Trophoblast cell (in vitro differentiated cells and primary cell): ENCODE results near the gene REXO5.
"Not testable (repeated sequence)": the region's sequence is repeated elsewhere in the genome, so short reads cannot be mapped to it uniquely, and the experiment has no call there.

ENCODE experiments used
- DNase-seq, 2 donors: peaks; one replicate each; pipeline ENCODE4 v3.0.0-alpha.2; 2016
- H2AFZ ChIP-seq: 2 replicates; pipeline ENCODE4 v1.6.1; 2013; ENCODE audit warnings: low read length, moderate library complexity, mild to moderate bottlenecking; ENCODE audit not compliant: insufficient read depth, poor library complexity
- H2AK5ac ChIP-seq: 2 replicates; pipeline ENCODE4 v1.6.1; 2013; ENCODE audit warnings: mild to moderate bottlenecking, low read length
- H2BK120ac ChIP-seq: 2 replicates; pipeline ENCODE4 v1.6.1; 2013; ENCODE audit warnings: low read length, mild to moderate bottlenecking, moderate library complexity; ENCODE audit not compliant: insufficient read depth, poor library complexity
- H2BK12ac ChIP-seq: 2 replicates; pipeline ENCODE4 v1.6.1; 2013; ENCODE audit warnings: mild to moderate bottlenecking, low read length, moderate library complexity
- H2BK5ac ChIP-seq: 2 replicates; pipeline ENCODE4 v1.6.1; 2013; ENCODE audit warnings: low read length, low read depth, moderate library complexity, mild to moderate bottlenecking; ENCODE audit not compliant: poor library complexity
- H3K14ac ChIP-seq: 2 replicates; pipeline ENCODE4 v1.6.1; 2013; ENCODE audit warnings: mild to moderate bottlenecking, low read length
- H3K18ac ChIP-seq: 2 replicates; pipeline ENCODE4 v1.6.1; 2013; ENCODE audit warnings: mild to moderate bottlenecking, low read length
- H3K23ac ChIP-seq: 2 replicates; pipeline ENCODE4 v1.6.1; 2013; ENCODE audit warnings: low read length
- H3K27ac ChIP-seq: 2 replicates; pipeline ENCODE4 v1.5.1; 2013; ENCODE audit warnings: low read depth, mild to moderate bottlenecking, inconsistent platforms, low read length, moderate library complexity
- H3K27me3 ChIP-seq: 2 replicates; pipeline ENCODE4 v1.6.1; 2013; ENCODE audit warnings: inconsistent platforms, mild to moderate bottlenecking, low read length, moderate library complexity; ENCODE audit not compliant: insufficient read depth
- H3K36me3 ChIP-seq, 2 experiments: 1 replicate in 1 of 2; 2 replicates in 1 of 2; pipeline ENCODE4 v1.6.1; 2013; ENCODE audit warnings: low read length in 2 of 2, mild to moderate bottlenecking in 2 of 2, moderate library complexity in 1 of 2; ENCODE audit not compliant: insufficient read depth in 2 of 2, control insufficient read depth in 1 of 2
- H3K4ac ChIP-seq: 2 replicates; pipeline ENCODE4 v1.6.1; 2013; ENCODE audit warnings: low read depth, mild to moderate bottlenecking, low read length, moderate library complexity
- H3K4me1 ChIP-seq, 2 experiments: 1 replicate in 1 of 2; 2 replicates in 1 of 2; pipeline ENCODE4 v1.6.1; 2013; ENCODE audit warnings: low read length in 2 of 2, mild to moderate bottlenecking in 2 of 2, moderate library complexity in 1 of 2; ENCODE audit not compliant: insufficient read depth in 2 of 2, control insufficient read depth in 1 of 2
- H3K4me2 ChIP-seq: 2 replicates; pipeline ENCODE4 v1.6.1; 2013; ENCODE audit warnings: inconsistent platforms, mild to moderate bottlenecking, low read length, moderate library complexity
- H3K4me3 ChIP-seq: 2 replicates; pipeline ENCODE4 v1.5.1; 2013; ENCODE audit warnings: mild to moderate bottlenecking, low read depth, low read length, inconsistent platforms
- H3K79me1 ChIP-seq: one replicate; pipeline ENCODE4 v1.6.1; 2013; ENCODE audit warnings: low read length
- H3K79me2 ChIP-seq: 2 replicates; pipeline ENCODE4 v1.6.1; 2013; ENCODE audit warnings: low read length, mild to moderate bottlenecking; ENCODE audit not compliant: control insufficient read depth, insufficient read depth, poor library complexity
- H3K9ac ChIP-seq: 2 replicates; pipeline ENCODE4 v1.6.1; 2013; ENCODE audit warnings: mild to moderate bottlenecking, low read length
- H3K9me3 ChIP-seq: 2 replicates; pipeline ENCODE4 v1.6.1; 2013; ENCODE audit warnings: low read depth, mild to moderate bottlenecking, control low read depth, inconsistent platforms, low read length; ENCODE audit not compliant: insufficient read depth
- H4K12ac ChIP-seq: 2 replicates; pipeline ENCODE4 v1.6.1; 2013; ENCODE audit warnings: low read depth, mild to moderate bottlenecking, low read length, moderate library complexity
- H4K8ac ChIP-seq: 2 replicates; pipeline ENCODE4 v1.6.1; 2013; ENCODE audit warnings: low read depth, mild to moderate bottlenecking, low read length, moderate library complexity
- H4K91ac ChIP-seq: one replicate; pipeline ENCODE4 v1.6.1; 2013; ENCODE audit warnings: low read depth, mild to moderate bottlenecking, low read length, moderate library complexity
- WGBS: extraction: QIAGEN DNeasy Blood & Tissue Kit; methylation state at CpG from one replicate; pipeline ENCODE4 v1.1.7; 2013; ENCODE audit warnings: missing lambda C conversion rate; ENCODE audit not compliant: insufficient read length, insufficient coverage; ENCODE audit errors: extremely low coverage; 5-methylcytosine and 5-hydroxymethylcytosine counted together

The REXO5 gene

DNA sequence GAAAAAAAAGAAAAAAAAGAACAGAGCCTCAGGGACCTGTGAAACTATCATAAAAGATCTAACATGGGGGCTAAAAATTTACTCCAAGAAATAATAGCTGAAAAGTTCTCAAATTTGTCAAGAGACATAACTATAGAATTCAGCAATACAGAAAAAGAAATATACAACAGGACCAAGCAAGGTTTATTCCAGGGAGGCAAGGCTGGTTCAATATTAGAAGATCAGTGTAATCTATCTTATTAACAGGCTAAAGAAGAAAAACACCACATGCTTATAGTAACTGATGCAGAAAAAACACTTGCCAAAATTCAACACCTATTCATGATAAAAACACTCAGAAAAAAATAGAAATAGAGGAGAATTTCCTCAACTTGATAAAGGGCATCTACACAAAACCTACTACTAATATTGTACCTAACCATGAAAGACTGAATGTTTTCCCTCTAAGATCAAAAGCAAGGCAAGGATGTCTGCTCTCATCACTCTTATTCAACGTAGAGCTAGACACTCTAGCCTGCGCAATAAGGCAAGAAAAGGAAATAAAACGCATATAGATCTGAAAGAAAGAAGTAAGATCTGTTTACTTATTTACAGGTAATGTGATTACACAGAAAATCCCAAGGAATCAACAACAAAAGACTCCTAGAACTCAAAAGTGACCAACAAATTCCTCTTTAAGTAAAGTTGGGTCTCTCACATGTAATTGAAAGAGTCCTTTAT, 43.8 kb upstream of the REXO5 start:
- H3K27me3 ChIP-seq = no peaks in the 10 kb centered on the region
- H2BK12ac ChIP-seq = no peak overlapping the region
- WGBS = no CpG with 5 or more reads among the region's 3 CpGs
- H4K8ac ChIP-seq = no peak overlapping the region
- no peak overlapping the region for H3K4me3 ChIP-seq
- no peak overlapping the region for H3K18ac ChIP-seq
- no peaks in the 10 kb centered on the region for H3K36me3 ChIP-seq
- H3K4me2 ChIP-seq = no peak overlapping the region
- no peaks in the 10 kb centered on the region for H3K9me3 ChIP-seq
- H4K12ac ChIP-seq = no peak overlapping the region
- no peak overlapping the region for H3K4ac ChIP-seq
- H3K9ac ChIP-seq = no peak overlapping the region
- H2BK5ac ChIP-seq = no peak overlapping the region
- no peak overlapping the region for H2AK5ac ChIP-seq
- H4K91ac ChIP-seq = no peak overlapping the region
- H3K4me1 ChIP-seq = peaks cover 0 to 3% of the 10 kb centered on the region in 2 experiments
- no peak overlapping the region for H3K23ac ChIP-seq
- H2AFZ ChIP-seq = no peak overlapping the region
- H3K27ac ChIP-seq = no peak overlapping the region
- no peaks in the 10 kb centered on the region for H3K79me2 ChIP-seq
- no peak for DNase-seq
- no peak overlapping the region for H2BK120ac ChIP-seq
- H3K14ac ChIP-seq = no peak overlapping the region
- no peaks in the 10 kb centered on the region for H3K79me1 ChIP-seq

- Histone ChIP-seq H3K9me3 (no peaks in the 10 kb centered on the region), H3K23ac (no peak within 1 kb of the TSS)
These were observed 42.7 kb upstream of the REXO5 start, which contains the start of gene ACSM3 for GRCh38 chr16:20763461-20764232. Gene ACSM3, plus strand, starts transcription at chr16:20764014. Its CDS starts 6,021 bp downstream, at chr16:20770035.

DNA sequence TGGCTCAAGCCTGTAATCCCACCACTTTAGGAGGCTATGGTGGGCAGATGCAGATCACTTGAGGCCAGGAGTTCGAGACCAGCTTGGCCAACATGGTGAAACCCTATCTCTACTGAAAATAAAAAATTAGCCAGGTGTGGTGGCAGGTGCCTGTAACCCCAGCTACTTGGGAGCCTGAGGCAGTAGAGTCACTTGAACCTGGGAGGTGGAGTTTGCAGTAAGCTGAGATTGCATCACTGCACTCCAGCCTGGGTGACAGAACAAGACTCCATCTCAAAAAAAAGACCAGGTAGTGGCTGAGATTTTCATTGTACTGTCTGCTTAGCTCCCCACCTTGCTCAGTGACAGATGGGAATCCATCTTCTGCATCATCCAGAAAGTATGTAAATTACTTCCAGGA, 41.9 kb upstream of the REXO5 start:
- H3K14ac ChIP-seq, H3K79me2 ChIP-seq, H4K12ac ChIP-seq, H4K8ac ChIP-seq, H3K27me3 ChIP-seq, H3K4ac ChIP-seq, H2BK120ac ChIP-seq, H3K9ac ChIP-seq, H3K23ac ChIP-seq, H3K27ac ChIP-seq, DNase-seq, H3K36me3 ChIP-seq, H3K4me3 ChIP-seq, H2BK5ac ChIP-seq, H4K91ac ChIP-seq, H2BK12ac ChIP-seq, H2AFZ ChIP-seq, H3K4me1 ChIP-seq, H3K18ac ChIP-seq, H3K4me2 ChIP-seq, H3K79me1 ChIP-seq, H2AK5ac ChIP-seq, H3K9me3 ChIP-seq: not testable (repeated sequence)
- WGBS = no CpG with 5 or more reads among the region's 1 CpG

More at GRCh38 chr16:20763461-20764232, 42.7 kb upstream of the REXO5 start, which contains the start of gene ACSM3:
- Histone ChIP-seq H2BK120ac (no peak within 1 kb of the TSS), H3K4me1 (peaks cover 0 to 3% of the 10 kb centered on the region in 2 experiments), H3K14ac (no peak within 1 kb of the TSS), H3K4ac (no peak within 1 kb of the TSS), H3K4me2 (peak within 1 kb of the TSS; percentile 37), H3K27me3 (no peaks in the 10 kb centered on the region), H3K79me2 (no peaks in the 10 kb centered on the region), H3K36me3 (no peaks in the 10 kb centered on the region), H4K8ac (no peak within 1 kb of the TSS), H3K18ac (no peak within 1 kb of the TSS), H2AK5ac (no peak within 1 kb of the TSS), H2AFZ (no peak within 1 kb of the TSS), H3K27ac (no peak within 1 kb of the TSS), H3K9ac (no peak within 1 kb of the TSS), H2BK5ac (no peak within 1 kb of the TSS), H3K79me1 (no peaks in the 10 kb centered on the region), H3K4me3 (no peak within 1 kb of the TSS), H4K12ac (no peak within 1 kb of the TSS), H4K91ac (no peak within 1 kb of the TSS), H2BK12ac (no peak within 1 kb of the TSS)
- DNase-seq = peak; percentile 58 to 82
- WGBS = no CpG with 5 or more reads among the region's 10 CpGs

GRCh38 chr16:20765732-20766131, 40.6 kb upstream of the REXO5 start:
- Histone ChIP-seq H4K91ac (no peak overlapping the region), H3K9me3 (no peaks in the 10 kb centered on the region), H3K4me1 (peaks cover 0 to 3% of the 10 kb centered on the region in 2 experiments), H2BK12ac (no peak overlapping the region), H3K79me1 (no peaks in the 10 kb centered on the region), H3K27me3 (no peaks in the 10 kb centered on the region), H3K4me2 (no peak overlapping the region), H2AFZ (no peak overlapping the region), H3K9ac (no peak overlapping the region), H3K79me2 (no peaks in the 10 kb centered on the region), H3K23ac (no peak overlapping the region), H2BK5ac (no peak overlapping the region), H3K4ac (no peak overlapping the region), H3K18ac (no peak overlapping the region), H3K36me3 (no peaks in the 10 kb centered on the region), H3K14ac (no peak overlapping the region), H4K12ac (no peak overlapping the region), H2AK5ac (no peak overlapping the region), H2BK120ac (no peak overlapping the region), H4K8ac (no peak overlapping the region), H3K4me3 (no peak overlapping the region), H3K27ac (no peak overlapping the region)
- no peak for DNase-seq
- WGBS = no CpG with 5 or more reads among the region's 2 CpGs
